Stomach (tissue), 9 donors: ENCODE measurements around the gene WDR87. TPM values are rescaled to one million over a fixed set of nuclear protein-coding genes. Genes with fewer than 3 reads are reported as not detected.

Experiments used
- DNase-seq, 2 donors: peaks; one replicate each; pipeline versions ENCODE4 v3.0.0 to v3.0.0-alpha.2; 2013 to 2019
- H3K27ac ChIP-seq, 5 donors: fragments of 200-600 bp in 4 of 5; sonication (generic) in 4 of 5; one replicate each; pipeline ENCODE4 v1.5.1; 2013 to 2019; ENCODE audit warnings: mild to moderate bottlenecking in 1 of 5, moderate library complexity in 1 of 5
- H3K27me3 ChIP-seq, 3 donors: fragments of 200-600 bp; sonication (generic); one replicate each; pipeline ENCODE4 v1.5.1; 2017 to 2019; ENCODE audit warnings: mixed run types in 1 of 3
- H3K36me3 ChIP-seq, 4 donors: fragments of 200-600 bp; sonication (generic); 1 replicate in 3 of 4; 2 replicates in 1 of 4; pipeline ENCODE4 v1.5.1; 2016 to 2019
- H3K4me1 ChIP-seq, 4 donors: fragments of 200-600 bp; sonication (generic); one replicate each; pipeline ENCODE4 v1.5.1; 2016 to 2019
- H3K4me3 ChIP-seq, 4 donors: fragments of 200-600 bp; sonication (generic) in 3 of 4; one replicate each; pipeline ENCODE4 v1.5.1; 2016 to 2019; ENCODE audit warnings: mild to moderate bottlenecking in 1 of 4
- H3K9me3 ChIP-seq, 4 donors: fragments of 200-600 bp; sonication (generic); one replicate each; pipeline ENCODE4 v1.5.1; 2016 to 2019
- EP300 ChIP-seq: sonication (generic); formaldehyde crosslinking; IDR thresholded peaks from one replicate; pipeline ENCODE4 v1.6.1; 2017; ENCODE audit warnings: antibody characterized with exemption
- POLR2A ChIP-seq, 4 donors: fragments of 450-650 bp; IDR thresholded peaks; one replicate each; pipeline ENCODE4 v1.6.1; 2016; ENCODE audit warnings: antibody characterized with exemption in 4 of 4, control low read depth in 2 of 4, mild to moderate bottlenecking in 1 of 4, moderate library complexity in 1 of 4
- POLR2AphosphoS5 ChIP-seq, 3 donors: sonication (generic); formaldehyde crosslinking; IDR thresholded peaks; one replicate each; pipeline ENCODE4 v1.6.1; 2016; ENCODE audit warnings: antibody characterized with exemption in 3 of 3
- WGBS, 5 donors: extraction: QIAGEN DNeasy Blood & Tissue Kit in 3 of 5; methylation state at CpG; one replicate each; pipeline versions ENCODE4 v1.1.5 to v1.1.7; 2013 to 2018; 5-methylcytosine and 5-hydroxymethylcytosine counted together
- intact Hi-C: fragments of 100-400 bp; cut with DNase I; formaldehyde crosslinking; loops from one replicate; pipeline ENCODE4 v1.15.1; 2023; ENCODE audit warnings: low total_unique reads
- polyA plus RNA-seq, 3 donors: library from polyadenylated mRNA; stranded (reverse); fragments of 200-250 nt; gene quantifications; one replicate each; pipeline ENCODE4 v1.2.3, GENCODE V29; 2013
- total RNA-seq, 5 donors: library from RNA; depleted of rRNA; stranded (reverse); fragments of >200 nt; gene quantifications; one replicate each; pipeline versions ENCODE4 v1.1.0 to v1.2.3, GENCODE V29; 2014 to 2016
- TF ChIP-seq, protein P1 (sequence below), 7 experiments: fragments of 450-650 bp in 4 of 7; fragments of 200-600 bp in 3 of 7; sonication (generic) in 3 of 7; IDR thresholded peaks; one replicate each; pipeline ENCODE4 v1.5.1; 2016 to 2019; ENCODE audit warnings: antibody characterized with exemption in 7 of 7, control low read depth in 2 of 7, mild to moderate bottlenecking in 1 of 7
- donor health status: healthy with polysubstance abuse.
- donor health status: Bipolar disorder and iron deficiency.
- donor health status: healthy.

The WDR87 gene
- total and polyA plus RNA-seq, 8 donors: 0.14 TPM; not detected in 7

DNA sequence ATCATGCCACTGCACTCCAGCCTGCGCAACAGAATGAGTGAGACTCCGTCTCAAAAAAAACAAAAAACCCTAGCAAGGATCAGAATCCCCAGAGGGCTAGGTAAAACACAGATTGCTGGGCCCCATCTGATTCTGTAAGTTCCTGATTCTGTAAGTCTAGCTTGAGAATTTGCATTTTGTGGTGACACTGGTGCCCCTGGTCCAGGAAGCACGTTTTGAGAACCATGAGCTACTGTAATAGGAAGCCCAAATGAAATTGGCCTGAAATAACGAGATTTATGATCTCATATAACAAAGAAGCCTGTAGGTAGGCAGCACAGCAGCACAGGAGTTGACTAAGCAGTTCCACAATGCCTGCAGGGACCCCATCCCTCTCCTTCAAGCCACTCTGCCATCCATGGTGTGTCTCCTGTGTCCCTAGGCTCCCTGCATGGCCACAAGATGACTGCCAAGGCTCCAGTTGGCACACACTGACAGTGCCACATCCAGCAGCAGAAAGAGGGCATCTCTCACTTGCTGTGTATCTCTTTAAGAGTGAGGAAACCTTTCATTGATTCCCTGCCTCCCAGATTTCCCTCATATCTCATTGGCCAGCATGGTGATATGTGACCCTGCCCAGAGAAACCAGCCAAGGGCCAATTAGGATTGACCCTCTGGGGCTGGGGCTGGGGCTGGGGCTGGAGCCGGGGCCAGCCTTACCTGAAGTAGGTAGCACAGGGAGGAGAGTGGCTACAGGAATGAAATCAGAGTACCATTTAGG, 22.3 kb upstream of the WDR87 start:
- peak in 1 of 2 donors; percentile 29 for DNase-seq
- peaks cover 10 to 61% (median 38%) of the 10 kb centered on the region in 4 donors for H3K4me1 ChIP-seq
- peaks cover 0 to 5% (median 0%) of the 10 kb centered on the region in 4 donors for H3K9me3 ChIP-seq
- H3K36me3 ChIP-seq: no peaks in the 10 kb centered on the region
- intact Hi-C loops: no loop called here
- no peaks in the 10 kb centered on the region for H3K27me3 ChIP-seq
- no peak overlapping the region for H3K4me3 ChIP-seq
- peak overlapping the region in 1 of 5 donors; percentile 42 for H3K27ac ChIP-seq
- 52 to 66% (median 59%) methylated on average over 5 of the region's 5 CpGs for WGBS, 5 donors
- TF ChIP-seq POLR2A (IDR thresholded peaks at IDR 0.05) (no peak), POLR2AphosphoS5 (IDR thresholded peaks at IDR 0.05) (no peak), EP300 (no peak)
- TF ChIP-seq, protein P1, sequence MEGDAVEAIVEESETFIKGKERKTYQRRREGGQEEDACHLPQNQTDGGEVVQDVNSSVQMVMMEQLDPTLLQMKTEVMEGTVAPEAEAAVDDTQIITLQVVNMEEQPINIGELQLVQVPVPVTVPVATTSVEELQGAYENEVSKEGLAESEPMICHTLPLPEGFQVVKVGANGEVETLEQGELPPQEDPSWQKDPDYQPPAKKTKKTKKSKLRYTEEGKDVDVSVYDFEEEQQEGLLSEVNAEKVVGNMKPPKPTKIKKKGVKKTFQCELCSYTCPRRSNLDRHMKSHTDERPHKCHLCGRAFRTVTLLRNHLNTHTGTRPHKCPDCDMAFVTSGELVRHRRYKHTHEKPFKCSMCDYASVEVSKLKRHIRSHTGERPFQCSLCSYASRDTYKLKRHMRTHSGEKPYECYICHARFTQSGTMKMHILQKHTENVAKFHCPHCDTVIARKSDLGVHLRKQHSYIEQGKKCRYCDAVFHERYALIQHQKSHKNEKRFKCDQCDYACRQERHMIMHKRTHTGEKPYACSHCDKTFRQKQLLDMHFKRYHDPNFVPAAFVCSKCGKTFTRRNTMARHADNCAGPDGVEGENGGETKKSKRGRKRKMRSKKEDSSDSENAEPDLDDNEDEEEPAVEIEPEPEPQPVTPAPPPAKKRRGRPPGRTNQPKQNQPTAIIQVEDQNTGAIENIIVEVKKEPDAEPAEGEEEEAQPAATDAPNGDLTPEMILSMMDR (IDR thresholded peaks at IDR 0.05): no peak

DNA sequence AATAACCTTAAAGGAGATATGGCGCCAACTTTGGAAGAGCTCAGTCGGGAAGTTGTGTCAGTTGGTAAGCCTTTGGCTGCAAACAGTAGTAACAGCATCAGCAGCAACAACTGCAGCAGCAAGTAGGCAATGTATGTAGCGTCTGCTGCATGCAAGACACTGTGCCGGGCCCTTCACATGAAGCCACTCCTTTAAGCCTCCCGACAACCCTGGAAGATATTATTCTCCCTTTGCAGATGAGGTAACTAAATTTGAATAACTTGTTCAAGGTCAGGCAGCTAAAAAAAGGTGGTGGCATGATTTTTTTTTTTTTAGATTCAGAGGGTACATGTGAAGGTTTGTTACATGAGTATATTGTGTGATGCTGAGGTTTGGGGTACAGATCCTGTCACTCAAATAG, 20.3 kb upstream of the WDR87 start:
- TF ChIP-seq EP300 (no peak), POLR2AphosphoS5 (IDR thresholded peaks at IDR 0.05) (no peak), POLR2A (IDR thresholded peaks at IDR 0.05) (no peak)
- TF ChIP-seq, protein P1 (IDR thresholded peaks at IDR 0.05): no peak
- intact Hi-C loops: no loop called here
- WGBS, 5 donors: 77 to 94% (median 78%) methylated on average over 5 of the region's 5 CpGs
- no peak for DNase-seq
- Histone ChIP-seq H3K27me3 (no peaks in the 10 kb centered on the region), H3K4me1 (peaks cover 8 to 41% (median 21%) of the 10 kb centered on the region in 4 donors), H3K9me3 (peaks cover 0 to 5% (median 0%) of the 10 kb centered on the region in 4 donors), H3K36me3 (peaks cover 0 to 7% (median under 1%) of the 10 kb centered on the region in 4 donors), H3K4me3 (no peak overlapping the region), H3K27ac (no peak overlapping the region)

DNA sequence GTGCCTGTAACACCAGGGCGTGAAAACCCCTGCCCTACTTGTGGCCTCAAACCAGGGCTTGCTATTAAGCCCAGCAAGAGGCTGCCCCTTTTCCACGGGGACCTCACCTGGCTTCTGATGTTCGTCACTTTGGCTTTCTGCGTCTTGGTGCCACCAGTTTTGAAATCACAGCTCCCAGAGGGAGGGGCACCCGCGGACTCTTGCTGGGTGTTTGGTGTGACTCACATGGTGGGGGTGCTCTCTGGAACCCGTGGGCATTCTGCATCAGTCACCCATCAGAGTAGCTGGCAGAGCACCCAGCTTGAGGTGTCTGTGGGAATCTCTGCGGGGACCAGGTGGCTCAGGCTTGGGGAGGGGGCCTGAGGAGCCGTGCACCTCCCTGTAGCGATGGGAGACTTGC, 19.9 kb upstream of the WDR87 start:
- Histone ChIP-seq H3K4me1 (peaks cover 3 to 37% (median 16%) of the 10 kb centered on the region in 4 donors), H3K27ac (no peak overlapping the region), H3K9me3 (peaks cover 0 to 5% (median 0%) of the 10 kb centered on the region in 4 donors), H3K27me3 (no peaks in the 10 kb centered on the region), H3K4me3 (no peak overlapping the region), H3K36me3 (peaks cover 0 to 11% (median 2%) of the 10 kb centered on the region in 4 donors)
- intact Hi-C loops: no loop called here
- WGBS, 5 donors: 78 to 94% (median 87%) methylated on average over 5 to 10 of the region's 10 CpGs
- TF ChIP-seq POLR2AphosphoS5 (IDR thresholded peaks at IDR 0.05) (no peak), POLR2A (IDR thresholded peaks at IDR 0.05) (no peak), EP300 (no peak)
- TF ChIP-seq, protein P1 (IDR thresholded peaks at IDR 0.05): no peak
- no peak for DNase-seq

DNA sequence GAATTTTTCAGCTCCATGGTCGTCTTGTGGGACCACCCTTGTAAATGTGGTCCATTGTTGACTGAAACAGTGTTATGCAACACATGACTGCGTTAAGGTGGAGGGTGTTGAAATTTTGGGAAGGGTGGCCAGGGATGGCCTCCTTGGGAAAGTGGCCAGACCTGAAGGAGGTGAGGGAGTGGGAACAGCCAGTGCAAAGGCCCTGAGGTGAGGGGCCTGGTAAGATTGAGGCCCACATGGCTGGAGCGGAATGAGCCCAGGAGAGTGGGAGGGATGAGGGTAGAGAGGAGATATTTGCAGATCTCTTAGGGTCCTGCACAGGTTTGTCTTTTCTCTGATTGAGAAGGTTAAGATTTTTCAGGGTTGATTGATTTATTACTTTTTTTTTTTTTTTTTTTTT, 18.8 kb upstream of the WDR87 start:
- 91 to 96% (median 94%) methylated on average over 3 of the region's 3 CpGs for WGBS, 5 donors

More for the DNA sequence above, 18.8 kb upstream of the WDR87 start:
- intact Hi-C loops: no loop called here
- Histone ChIP-seq H3K9me3 (no peaks in the 10 kb centered on the region), H3K4me3 (no peak overlapping the region), H3K4me1 (peaks cover 0 to 36% (median 18%) of the 10 kb centered on the region in 4 donors), H3K36me3 (peaks cover 0 to 15% (median 2%) of the 10 kb centered on the region in 4 donors), H3K27me3 (no peaks in the 10 kb centered on the region), H3K27ac (no peak overlapping the region)
- no peak for TF ChIP-seq POLR2A (IDR thresholded peaks at IDR 0.05)
- TF ChIP-seq, protein P1 (IDR thresholded peaks at IDR 0.05): no peak
- DNase-seq: no peak
